ENCODE results near the gene DLG4. TPM values are rescaled to one million over a fixed set of nuclear protein-coding genes. Genes with fewer than 3 reads are reported as not detected.

DLG4 gene
- total RNA-seq, 4 donors from 2014 or later = 2.9 to 12.7 (median 3.2) TPM

DNA sequence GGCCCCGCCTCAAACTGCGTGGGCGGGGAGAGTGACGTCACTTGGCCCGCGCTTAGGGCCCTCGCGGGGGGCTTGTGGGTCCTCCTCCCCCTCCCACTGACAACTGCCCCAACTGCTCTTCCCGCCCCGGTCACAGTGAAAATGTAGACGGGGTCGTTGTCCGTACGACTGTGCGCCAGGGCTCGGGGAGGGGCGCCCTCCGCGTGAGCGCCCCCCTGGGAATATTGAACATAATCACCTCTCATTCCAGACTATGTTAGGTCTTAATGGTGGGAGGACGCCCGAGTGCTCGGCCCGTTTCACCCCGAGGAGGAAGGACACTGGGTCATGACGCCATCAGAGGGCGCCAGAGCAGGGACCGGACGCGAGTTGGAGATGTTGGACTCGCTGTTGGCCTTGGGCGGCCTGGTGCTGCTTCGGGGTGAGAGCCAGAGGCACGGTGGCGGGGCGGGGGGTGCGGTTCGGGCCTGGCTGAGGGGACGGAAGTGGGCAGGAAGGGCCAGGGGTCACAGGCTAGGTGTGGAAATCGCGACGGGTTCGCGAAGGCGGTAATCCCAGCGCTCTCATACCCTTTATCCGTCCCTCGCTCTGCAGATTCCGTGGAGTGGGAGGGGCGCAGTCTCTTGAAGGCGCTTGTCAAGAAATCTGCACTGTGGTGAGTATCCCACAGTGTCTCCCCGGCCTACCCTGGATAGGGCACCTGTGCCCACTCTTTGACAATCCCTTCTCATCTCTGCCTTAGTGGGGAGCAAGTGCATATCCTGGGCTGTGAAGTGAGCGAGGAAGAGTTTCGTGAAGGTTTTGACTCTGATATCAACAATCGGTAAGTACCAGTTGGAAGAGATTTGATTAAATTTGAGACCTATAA lies 32.8 kb upstream of the DLG4 start, which contains the start of gene ELP5:
Gene ELP5 (plus strand): TSS at position 40 of the 868 bp plus-strand sequence. CDS start 336 bp downstream, at position 376.
- peak; percentile 98 for DNase-seq (ENCODE audit: low spot score in 2 of 2)
- peak in 2 of 3 donors; percentile 70 to 79 for TF ChIP-seq POLR2AphosphoS5 (IDR thresholded peaks at IDR 0.05)
- no peak for TF ChIP-seq EP300 (IDR thresholded peaks at IDR 0.05)
- TF ChIP-seq, protein P1, sequence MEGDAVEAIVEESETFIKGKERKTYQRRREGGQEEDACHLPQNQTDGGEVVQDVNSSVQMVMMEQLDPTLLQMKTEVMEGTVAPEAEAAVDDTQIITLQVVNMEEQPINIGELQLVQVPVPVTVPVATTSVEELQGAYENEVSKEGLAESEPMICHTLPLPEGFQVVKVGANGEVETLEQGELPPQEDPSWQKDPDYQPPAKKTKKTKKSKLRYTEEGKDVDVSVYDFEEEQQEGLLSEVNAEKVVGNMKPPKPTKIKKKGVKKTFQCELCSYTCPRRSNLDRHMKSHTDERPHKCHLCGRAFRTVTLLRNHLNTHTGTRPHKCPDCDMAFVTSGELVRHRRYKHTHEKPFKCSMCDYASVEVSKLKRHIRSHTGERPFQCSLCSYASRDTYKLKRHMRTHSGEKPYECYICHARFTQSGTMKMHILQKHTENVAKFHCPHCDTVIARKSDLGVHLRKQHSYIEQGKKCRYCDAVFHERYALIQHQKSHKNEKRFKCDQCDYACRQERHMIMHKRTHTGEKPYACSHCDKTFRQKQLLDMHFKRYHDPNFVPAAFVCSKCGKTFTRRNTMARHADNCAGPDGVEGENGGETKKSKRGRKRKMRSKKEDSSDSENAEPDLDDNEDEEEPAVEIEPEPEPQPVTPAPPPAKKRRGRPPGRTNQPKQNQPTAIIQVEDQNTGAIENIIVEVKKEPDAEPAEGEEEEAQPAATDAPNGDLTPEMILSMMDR (IDR thresholded peaks at IDR 0.05) = peak; percentile 4 to 29
- TF ChIP-seq POLR2A (IDR thresholded peaks at IDR 0.05) = peak in 1 of 2 donors; percentile 53
- Histone ChIP-seq H3K27ac (peak within 1 kb of the TSS; percentile 100), H3K4me3 (peak within 1 kb of the TSS; percentile 88), H3K9me3 (no peaks in the 10 kb centered on the region), H3K27me3 (no peaks in the 10 kb centered on the region), H3K36me3 (peaks cover 32% of the 10 kb centered on the region), H3K4me1 (peaks cover 37% of the 10 kb centered on the region)
- 1% methylated on average over 32 of the region's 55 CpGs for WGBS

DNA sequence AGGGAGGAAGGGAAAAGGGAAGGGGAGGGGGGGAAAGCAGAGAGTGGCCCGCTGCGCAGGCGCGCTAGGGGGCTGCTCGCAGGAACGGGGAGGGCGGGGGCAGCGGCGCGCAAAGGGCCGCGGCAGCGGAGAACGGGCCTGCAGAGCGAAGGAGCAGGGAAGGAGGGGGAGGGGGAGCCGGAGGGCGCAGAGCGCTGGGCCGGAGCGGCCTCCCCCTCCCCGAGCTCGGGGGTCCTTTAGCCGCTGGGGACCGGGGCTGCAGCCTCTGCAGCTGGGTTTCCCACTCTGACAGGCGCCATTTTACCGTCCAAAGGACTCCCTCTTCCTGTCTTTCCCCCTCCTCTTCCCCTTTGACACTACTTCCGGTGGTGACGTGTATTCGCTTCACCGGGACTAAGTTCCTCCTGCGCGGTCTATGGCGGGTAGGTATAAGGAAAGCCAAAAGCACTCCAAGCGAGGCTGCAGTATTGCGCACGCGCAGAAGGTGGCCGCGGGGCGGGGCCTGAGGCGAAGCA lies 32.1 kb upstream of the DLG4 start, which contains the start of gene CTDNEP1:
Gene CTDNEP1 (minus strand): TSS at position 74 of the 515 bp plus-strand sequence. CDS start 438 bp downstream, outside the sequence.
- TF ChIP-seq EP300 (IDR thresholded peaks at IDR 0.05) (no peak), POLR2AphosphoS5 (IDR thresholded peaks at IDR 0.05) (peak in 2 of 3 donors; percentile 62 to 83)
- DNase-seq (ENCODE audit: low spot score in 2 of 2) = peak; percentile 98 to 99
- H3K27ac ChIP-seq = peak within 1 kb of the TSS; percentile 100
- H3K4me1 ChIP-seq = peaks cover 37% of the 10 kb centered on the region
- peaks cover 29% of the 10 kb centered on the region for H3K36me3 ChIP-seq
- WGBS = 0% methylated on average over 34 of the region's 41 CpGs
- H3K4me3 ChIP-seq = peak within 1 kb of the TSS; percentile 88
- no peaks in the 10 kb centered on the region for H3K9me3 ChIP-seq
- H3K27me3 ChIP-seq = no peaks in the 10 kb centered on the region

DNA sequence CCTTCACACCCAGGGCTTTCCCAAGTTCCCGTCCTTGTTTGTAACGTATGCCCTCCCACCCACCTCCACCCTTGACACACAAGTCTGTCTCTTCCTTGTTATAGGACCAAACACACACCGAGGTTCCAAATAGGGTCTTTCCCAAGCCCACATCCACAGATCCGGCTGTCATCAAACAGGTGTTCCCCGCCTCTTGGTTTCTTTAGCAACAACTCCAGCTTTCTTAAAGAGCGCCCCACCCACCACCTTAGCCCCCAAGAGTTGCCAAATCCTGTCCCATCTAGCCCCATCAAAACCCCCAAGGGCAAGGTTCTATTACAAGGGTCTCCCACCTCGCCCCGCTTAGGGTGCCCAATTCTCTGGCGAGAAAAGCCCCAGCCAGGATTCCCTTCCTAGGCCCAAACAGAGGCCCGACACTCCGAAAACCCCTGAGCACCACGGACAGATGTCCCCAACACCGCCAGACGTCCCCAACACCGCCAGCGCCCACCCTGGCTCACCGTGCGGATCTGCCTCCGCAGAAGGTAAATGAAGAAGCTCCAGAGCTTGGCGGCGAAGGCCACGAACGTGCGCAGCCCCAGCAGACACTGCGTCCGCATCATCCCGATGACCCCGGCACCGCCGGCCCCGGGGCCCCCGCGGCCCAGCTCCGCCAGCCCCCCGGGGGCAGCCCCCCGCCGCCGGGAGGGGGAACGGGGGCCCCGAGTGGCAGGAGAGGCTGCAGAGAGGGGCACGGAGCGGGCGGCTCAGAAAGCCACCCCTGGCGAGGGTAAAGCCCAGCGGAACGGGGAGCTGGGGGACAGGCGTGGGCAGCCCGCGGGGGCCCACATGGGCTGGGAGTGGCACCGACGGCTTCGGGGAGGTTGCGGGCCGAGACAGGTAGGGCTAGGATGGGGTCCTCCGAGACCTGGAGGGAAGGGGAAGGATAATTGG lies 31.3 kb upstream of the DLG4 start:
- Histone ChIP-seq H3K27ac (peak overlapping the region; percentile 100), H3K36me3 (peaks cover 30% of the 10 kb centered on the region), H3K27me3 (no peaks in the 10 kb centered on the region), H3K4me1 (peaks cover 37% of the 10 kb centered on the region), H3K9me3 (no peaks in the 10 kb centered on the region), H3K4me3 (peak overlapping the region; percentile 88)
- no peak for DNase-seq (ENCODE audit: low spot score in 2 of 2)
- TF ChIP-seq, protein P1 (IDR thresholded peaks at IDR 0.05) = no peak
- TF ChIP-seq POLR2AphosphoS5 (IDR thresholded peaks at IDR 0.05) (no peak), POLR2A (IDR thresholded peaks at IDR 0.05) (no peak), EP300 (IDR thresholded peaks at IDR 0.05) (no peak)
- WGBS = 2% methylated on average over 28 of the region's 55 CpGs

DNA sequence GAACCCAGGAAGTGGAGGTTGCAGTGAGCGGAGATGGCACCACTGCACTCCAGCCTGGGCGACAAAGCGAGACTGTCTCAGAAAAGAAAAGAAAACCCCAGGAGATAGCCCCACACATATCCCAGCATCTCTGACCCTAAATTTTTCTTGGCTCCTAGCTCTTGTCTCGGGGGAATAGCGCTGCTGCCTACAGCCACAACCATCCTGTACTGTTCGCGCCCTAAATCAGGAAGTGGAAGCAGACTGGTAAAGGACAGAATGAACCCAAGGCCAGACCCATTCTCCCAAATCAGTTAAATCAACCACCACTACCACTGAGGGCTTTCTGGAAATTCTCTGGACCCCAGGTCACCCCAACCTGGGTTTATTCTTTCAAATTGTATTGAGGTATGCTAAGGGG lies 30.2 kb upstream of the DLG4 start:
- 88% methylated on average over 7 of the region's 7 CpGs for WGBS
- peaks cover 37% of the 10 kb centered on the region for H3K4me1 ChIP-seq
- H3K4me3 ChIP-seq = peak overlapping the region; percentile 88
- no peak overlapping the region for H3K27ac ChIP-seq
- TF ChIP-seq EP300 (IDR thresholded peaks at IDR 0.05) (no peak), POLR2A (IDR thresholded peaks at IDR 0.05) (no peak), POLR2AphosphoS5 (IDR thresholded peaks at IDR 0.05) (no peak)
- TF ChIP-seq, protein P1 (IDR thresholded peaks at IDR 0.05) = no peak
- DNase-seq (ENCODE audit: low spot score in 2 of 2) = no peak
- H3K36me3 ChIP-seq = peaks cover 32% of the 10 kb centered on the region
- H3K9me3 ChIP-seq = no peaks in the 10 kb centered on the region
- no peaks in the 10 kb centered on the region for H3K27me3 ChIP-seq

DNA sequence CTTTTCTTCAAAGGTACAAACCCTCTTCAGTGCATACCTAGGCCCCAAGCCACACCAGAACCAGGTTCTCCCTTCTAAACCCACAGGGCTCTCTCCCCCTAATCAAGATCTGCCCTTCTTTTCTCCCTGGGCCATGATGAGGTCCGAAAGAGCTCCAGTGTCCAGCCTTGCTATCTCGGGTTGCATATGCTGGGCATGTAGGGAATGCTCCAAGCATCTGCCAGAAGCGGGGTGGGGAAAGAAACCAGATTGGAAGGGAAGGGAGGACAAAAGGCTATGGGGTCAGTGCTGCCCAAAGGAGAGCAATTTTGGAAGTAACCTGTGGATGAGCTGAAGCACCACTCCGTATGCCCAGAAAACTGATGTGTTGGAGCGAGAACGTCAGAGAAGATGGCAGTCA lies 29.6 kb upstream of the DLG4 start:
- Histone ChIP-seq H3K36me3 (peaks cover 32% of the 10 kb centered on the region), H3K4me1 (peaks cover 37% of the 10 kb centered on the region), H3K4me3 (no peak overlapping the region), H3K27ac (no peak overlapping the region), H3K9me3 (no peaks in the 10 kb centered on the region), H3K27me3 (no peaks in the 10 kb centered on the region)
- 72% methylated on average over 6 of the region's 6 CpGs for WGBS
- TF ChIP-seq, protein P1 (IDR thresholded peaks at IDR 0.05) = no peak
- TF ChIP-seq EP300 (IDR thresholded peaks at IDR 0.05) (no peak), POLR2A (IDR thresholded peaks at IDR 0.05) (no peak), POLR2AphosphoS5 (IDR thresholded peaks at IDR 0.05) (no peak)
- no peak for DNase-seq (ENCODE audit: low spot score in 2 of 2)

Data from suprapubic skin (tissue), 4 donors.